GM19455 (cell line): ENCODE measurements around the gene GPC6.
"Not testable (repeated sequence)": the region's sequence is repeated elsewhere in the genome, so short reads cannot be mapped to it uniquely, and the experiment has no call there.

Source experiments
- ATAC-seq: cut with Tn5 transposase; IDR thresholded peaks from one replicate; pipeline ENCODE4 v1.9.1; 2021; ENCODE audit not compliant: unreplicated experiment

The GPC6 gene

GRCh38 chr13:94329754-94330551 lies 1103.3 kb downstream of the GPC6 start:
- no peak for ATAC-seq

- ATAC-seq = no peak
These were observed 1104.0 kb downstream of the GPC6 start for GRCh38 chr13:94330552-94331071.

- ATAC-seq = no peak
These were observed 1104.7 kb downstream of the GPC6 start for GRCh38 chr13:94331281-94331680.

GRCh38 chr13:94332359-94333096 lies 1105.9 kb downstream of the GPC6 start:
- no peak for ATAC-seq

- ATAC-seq = no peak
These were observed 1106.7 kb downstream of the GPC6 start for GRCh38 chr13:94333131-94333820.

GRCh38 chr13:94335761-94336526 lies 1109.3 kb downstream of the GPC6 start:
- no peak for ATAC-seq

- ATAC-seq = no peak
These were observed 1112.6 kb downstream of the GPC6 start for GRCh38 chr13:94339116-94339687.

- ATAC-seq = no peak
These were observed 1116.0 kb downstream of the GPC6 start for GRCh38 chr13:94342436-94343242.

- ATAC-seq = no peak
These were observed 1116.6 kb downstream of the GPC6 start for GRCh38 chr13:94343243-94343585.

GRCh38 chr13:94343687-94344086 lies 1117.1 kb downstream of the GPC6 start:
- ATAC-seq = not testable (repeated sequence)

- no peak for ATAC-seq
These were observed 1117.7 kb downstream of the GPC6 start for GRCh38 chr13:94344126-94344818.

- ATAC-seq = no peak
These were observed 1119.0 kb downstream of the GPC6 start for GRCh38 chr13:94345374-94346195.

- no peak for ATAC-seq
These were observed 1119.8 kb downstream of the GPC6 start for GRCh38 chr13:94346261-94347019.

GRCh38 chr13:94351292-94351990 lies 1124.8 kb downstream of the GPC6 start:
- no peak for ATAC-seq

- no peak for ATAC-seq
These were observed 1125.5 kb downstream of the GPC6 start for GRCh38 chr13:94352057-94352456.

- no peak for ATAC-seq
These were observed 1126.6 kb downstream of the GPC6 start for GRCh38 chr13:94353167-94353710.

- no peak for ATAC-seq
These were observed 1133.3 kb downstream of the GPC6 start for GRCh38 chr13:94359875-94360274.
